ENCODE data around the gene INSC. TPM values are rescaled to one million over a fixed set of nuclear protein-coding genes. Genes with fewer than 3 reads are reported as not detected.

INSC gene
- total RNA-seq, 2 donors from 2014 or later, result 1.0 TPM; not detected in 1

DNA sequence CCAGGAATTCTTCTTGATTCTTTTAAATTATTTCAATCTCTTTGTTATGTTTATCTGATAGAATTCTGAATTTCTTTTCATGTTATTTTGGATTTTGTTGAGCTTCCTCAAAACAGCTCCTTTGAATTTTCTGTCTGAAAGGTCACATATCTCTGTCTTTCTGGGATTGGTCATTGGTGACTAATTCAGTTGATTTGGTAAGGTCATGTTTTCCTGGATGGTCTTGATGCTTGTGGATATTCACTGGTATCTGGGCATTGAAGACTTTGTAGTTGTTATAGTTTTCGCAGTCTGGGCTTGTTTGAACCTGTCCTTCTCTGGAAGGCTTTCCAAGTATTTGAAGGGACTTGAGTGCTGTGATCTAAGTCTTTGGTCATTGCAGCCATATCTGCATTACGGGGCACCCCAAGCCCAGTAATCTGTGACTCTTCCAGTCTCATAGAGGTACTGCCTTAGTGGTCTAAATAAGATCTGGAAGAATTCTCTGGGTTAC, 18.9 kb upstream of the INSC start:
- TF ChIP-seq, protein P1, sequence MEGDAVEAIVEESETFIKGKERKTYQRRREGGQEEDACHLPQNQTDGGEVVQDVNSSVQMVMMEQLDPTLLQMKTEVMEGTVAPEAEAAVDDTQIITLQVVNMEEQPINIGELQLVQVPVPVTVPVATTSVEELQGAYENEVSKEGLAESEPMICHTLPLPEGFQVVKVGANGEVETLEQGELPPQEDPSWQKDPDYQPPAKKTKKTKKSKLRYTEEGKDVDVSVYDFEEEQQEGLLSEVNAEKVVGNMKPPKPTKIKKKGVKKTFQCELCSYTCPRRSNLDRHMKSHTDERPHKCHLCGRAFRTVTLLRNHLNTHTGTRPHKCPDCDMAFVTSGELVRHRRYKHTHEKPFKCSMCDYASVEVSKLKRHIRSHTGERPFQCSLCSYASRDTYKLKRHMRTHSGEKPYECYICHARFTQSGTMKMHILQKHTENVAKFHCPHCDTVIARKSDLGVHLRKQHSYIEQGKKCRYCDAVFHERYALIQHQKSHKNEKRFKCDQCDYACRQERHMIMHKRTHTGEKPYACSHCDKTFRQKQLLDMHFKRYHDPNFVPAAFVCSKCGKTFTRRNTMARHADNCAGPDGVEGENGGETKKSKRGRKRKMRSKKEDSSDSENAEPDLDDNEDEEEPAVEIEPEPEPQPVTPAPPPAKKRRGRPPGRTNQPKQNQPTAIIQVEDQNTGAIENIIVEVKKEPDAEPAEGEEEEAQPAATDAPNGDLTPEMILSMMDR (IDR thresholded peaks at IDR 0.05), result no peak
- no peaks in the 10 kb centered on the region for H3K9me3 ChIP-seq
- DNase-seq (ENCODE audit: low spot score), result no peak
- no peak overlapping the region for H3K4me3 ChIP-seq
- H3K27ac ChIP-seq, result no peak overlapping the region
- H3K4me1 ChIP-seq, result no peaks in the 10 kb centered on the region
- no peaks in the 10 kb centered on the region for H3K27me3 ChIP-seq
- H3K36me3 ChIP-seq, result no peaks in the 10 kb centered on the region

DNA sequence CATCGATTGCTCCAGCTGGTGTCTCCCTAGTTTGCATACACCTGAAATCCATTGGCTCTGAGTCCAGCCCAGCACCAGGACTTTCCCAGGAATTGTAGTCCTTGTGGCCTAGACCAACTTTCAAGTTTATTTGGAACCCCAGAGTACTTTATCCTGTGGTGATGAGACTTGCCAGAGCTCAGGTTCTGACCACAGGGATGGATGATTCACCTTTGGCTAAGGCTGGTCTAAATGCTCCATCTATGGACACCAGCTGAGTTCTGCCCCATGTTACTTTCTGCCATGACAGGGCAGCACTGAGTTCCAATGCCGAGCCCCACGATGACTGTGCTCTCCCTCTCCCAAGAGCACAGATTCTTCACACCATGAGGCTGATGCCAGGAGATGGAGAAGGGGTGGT, 17.3 kb upstream of the INSC start:
- H3K4me1 ChIP-seq, result no peaks in the 10 kb centered on the region
- no peaks in the 10 kb centered on the region for H3K27me3 ChIP-seq
- no peak overlapping the region for H3K4me3 ChIP-seq
- DNase-seq (ENCODE audit: low spot score), result no peak
- H3K9me3 ChIP-seq, result peaks cover 0 to 4% of the 10 kb centered on the region in 2 donors
- no peaks in the 10 kb centered on the region for H3K36me3 ChIP-seq
- TF ChIP-seq, protein P1 (IDR thresholded peaks at IDR 0.05), result no peak
- H3K27ac ChIP-seq, result no peak overlapping the region

DNA sequence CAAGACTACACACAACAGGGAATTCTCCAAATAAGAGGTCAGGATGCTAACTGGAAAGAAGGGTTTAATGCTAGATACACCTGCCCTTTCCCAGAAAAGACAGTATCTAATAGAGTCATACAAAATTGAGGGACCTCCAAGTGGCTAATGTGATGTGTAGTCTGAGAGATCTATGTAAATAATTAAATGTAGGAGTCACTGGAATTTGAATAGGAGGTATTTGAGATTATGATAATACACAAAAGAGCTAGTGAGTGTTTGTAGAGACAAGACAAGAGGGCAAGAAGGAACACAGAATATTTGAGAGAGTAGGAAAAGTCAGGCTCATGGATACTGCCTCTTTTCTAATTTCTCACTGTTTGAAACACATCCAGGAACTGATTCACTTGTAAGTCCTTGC, 15.5 kb upstream of the INSC start:
- no peak overlapping the region for H3K4me3 ChIP-seq
- H3K27ac ChIP-seq, result no peak overlapping the region
- H3K9me3 ChIP-seq, result peaks cover 0 to 11% of the 10 kb centered on the region in 2 donors
- H3K36me3 ChIP-seq, result no peaks in the 10 kb centered on the region
- no peaks in the 10 kb centered on the region for H3K27me3 ChIP-seq
- DNase-seq (ENCODE audit: low spot score), result no peak
- TF ChIP-seq, protein P1 (IDR thresholded peaks at IDR 0.05), result no peak
- H3K4me1 ChIP-seq, result no peaks in the 10 kb centered on the region

DNA sequence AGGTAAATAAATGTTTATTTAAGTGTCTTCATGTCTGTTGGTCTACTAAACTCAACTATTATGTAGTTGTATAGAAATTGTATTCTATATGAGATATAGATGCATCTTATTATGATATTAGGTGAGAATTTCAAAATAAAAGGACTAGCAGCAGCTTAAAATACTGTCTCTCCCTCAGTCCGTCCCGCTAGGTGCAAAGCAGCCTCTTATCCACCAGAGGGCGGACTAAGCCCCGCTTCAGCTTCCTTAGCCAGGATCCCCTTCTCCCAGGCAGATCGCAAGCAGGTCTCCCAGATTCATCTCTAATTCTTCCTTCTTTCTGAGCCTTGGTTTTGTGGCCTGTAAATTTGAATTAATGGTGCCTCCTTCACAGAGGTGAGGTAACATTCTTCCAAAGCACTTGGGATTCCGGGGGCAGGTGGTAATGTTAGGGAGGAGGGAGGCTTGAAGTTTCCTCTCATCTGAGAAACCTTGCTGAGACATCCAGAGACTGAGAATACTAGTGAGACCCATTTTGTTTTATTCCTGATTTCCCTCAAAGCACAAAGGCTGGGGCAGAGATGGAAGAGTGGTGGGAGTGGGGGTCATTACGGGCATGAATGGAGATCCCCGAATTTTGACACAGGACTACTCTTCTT, 13.5 kb upstream of the INSC start:
- peaks cover 0 to 14% of the 10 kb centered on the region in 2 donors for H3K9me3 ChIP-seq
- H3K4me3 ChIP-seq, result no peak overlapping the region
- H3K27ac ChIP-seq, result no peak overlapping the region
- no peaks in the 10 kb centered on the region for H3K27me3 ChIP-seq
- TF ChIP-seq, protein P1 (IDR thresholded peaks at IDR 0.05), result peak; percentile 91 to 94
- DNase-seq (ENCODE audit: low spot score), result peak; percentile 69
- no peaks in the 10 kb centered on the region for H3K4me1 ChIP-seq
- no peaks in the 10 kb centered on the region for H3K36me3 ChIP-seq

DNA sequence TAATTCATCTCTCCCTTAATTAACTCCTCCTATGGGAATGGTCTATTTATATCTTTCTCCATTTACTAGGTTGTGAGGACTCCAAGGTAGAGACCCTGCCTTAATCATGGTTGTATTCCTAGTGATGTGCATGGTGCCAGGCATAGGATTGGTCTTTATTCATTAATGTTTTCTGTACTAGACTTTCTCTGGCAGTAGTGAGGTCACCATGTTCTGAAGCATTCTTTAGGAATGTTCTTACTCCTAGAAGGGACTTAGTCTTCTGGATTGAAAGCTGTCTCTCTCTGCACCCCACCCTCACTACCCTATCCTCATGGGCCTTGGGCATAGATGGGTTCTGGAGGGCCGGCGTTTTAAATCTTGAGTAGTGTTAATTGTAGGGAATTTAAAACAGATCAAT, 10.6 kb upstream of the INSC start:
- no peaks in the 10 kb centered on the region for H3K4me1 ChIP-seq
- no peak for DNase-seq (ENCODE audit: low spot score)
- TF ChIP-seq, protein P1 (IDR thresholded peaks at IDR 0.05), result no peak
- no peak overlapping the region for H3K4me3 ChIP-seq
- peaks cover 0 to 14% of the 10 kb centered on the region in 2 donors for H3K9me3 ChIP-seq
- H3K27me3 ChIP-seq, result no peaks in the 10 kb centered on the region
- no peaks in the 10 kb centered on the region for H3K36me3 ChIP-seq
- H3K27ac ChIP-seq, result no peak overlapping the region

Measured in right atrium auricular region (tissue), 2 donors.